Activated T-cell treated with anti-CD3 and anti-CD28 coated beads, Interleukin-2, amount 50 U/mL, for 72 hours (primary cell): Measurements from ENCODE around the gene FGFBP3. TPM values are rescaled to one million over a fixed set of nuclear protein-coding genes. Genes with fewer than 3 reads are reported as not detected.

Experiments used
- ATAC-seq, 2 donors: fragments of 150-1000 bp; cut with Tn5 transposase; replicated peaks in 1 of 2; 2 replicates each; pipeline ENCODE4 v1.10.0; 2021; ENCODE audit warnings: moderate library complexity in 2 of 2, mild to moderate bottlenecking in 1 of 2
- DNase-seq, 2 donors: peaks; one replicate each; pipeline ENCODE4 v3.0.0; 2021 to 2022; ENCODE audit warnings: mixed read lengths in 1 of 2
- H3K27ac Mint-ChIP-seq: one replicate; pipeline ENCODE4 v1.8.0; 2022; ENCODE audit warnings: mild to moderate bottlenecking, moderate library complexity, mixed read lengths
- H3K27me3 Mint-ChIP-seq: one replicate; pipeline ENCODE4 v1.8.0; 2022; ENCODE audit warnings: low read depth, mixed read lengths
- H3K36me3 Mint-ChIP-seq, 2 donors: one replicate each; pipeline ENCODE4 v1.8.0; 2022; ENCODE audit warnings: mixed read lengths in 2 of 2, mild to moderate bottlenecking in 1 of 2; ENCODE audit not compliant: insufficient read depth in 2 of 2
- H3K4me1 Mint-ChIP-seq: one replicate; pipeline ENCODE4 v1.8.0; 2022; ENCODE audit warnings: low read depth, mixed read lengths
- H3K4me3 Mint-ChIP-seq, 2 donors: one replicate each; pipeline ENCODE4 v1.8.0; 2022; ENCODE audit warnings: mild to moderate bottlenecking in 2 of 2, mixed read lengths in 2 of 2, moderate library complexity in 2 of 2
- H3K9me3 Mint-ChIP-seq, 2 donors: one replicate each; pipeline ENCODE4 v1.8.0; 2022; ENCODE audit warnings: mixed read lengths in 2 of 2
- total RNA-seq, 2 donors: library from RNA; stranded (reverse); gene quantifications; one replicate each; pipeline ENCODE4 v1.2.3, GENCODE V29; 2022

The FGFBP3 gene
- total RNA-seq, 2 donors from 2014 or later, result 1.1 to 1.4 TPM

DNA sequence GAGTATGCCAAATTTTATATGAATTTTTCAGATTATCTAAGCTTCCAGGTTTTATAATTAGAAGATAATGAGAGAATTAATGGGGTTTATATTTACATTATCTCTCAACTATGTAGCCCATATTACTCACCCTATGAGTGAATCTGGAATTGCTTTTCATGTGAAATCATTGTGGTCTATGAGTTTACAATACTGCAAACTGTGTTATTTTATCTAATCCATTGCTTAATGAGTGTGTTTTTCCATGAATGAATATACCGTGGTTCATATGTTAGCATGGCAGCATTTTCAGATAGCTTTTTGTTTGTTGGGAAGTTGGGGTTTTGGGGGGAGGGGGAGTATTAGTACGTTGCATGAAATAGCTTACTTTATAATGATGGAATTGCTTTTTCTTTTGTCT lies 44.5 kb downstream of the FGFBP3 start:
- H3K36me3 Mint-ChIP-seq, result peaks cover 1 to 8% of the 10 kb centered on the region in 2 donors
- H3K27ac Mint-ChIP-seq, result no peak overlapping the region
- no peaks in the 10 kb centered on the region for H3K9me3 Mint-ChIP-seq
- no peak for DNase-seq
- H3K27me3 Mint-ChIP-seq, result no peaks in the 10 kb centered on the region
- peaks cover 10% of the 10 kb centered on the region for H3K4me1 Mint-ChIP-seq
- H3K4me3 Mint-ChIP-seq, result no peak overlapping the region
- peak; percentile 26 to 27 for ATAC-seq

- Mint-ChIP-seq H3K4me3 (no peak overlapping the region), H3K4me1 (peaks cover 10% of the 10 kb centered on the region), H3K36me3 (peaks cover 1 to 8% of the 10 kb centered on the region in 2 donors), H3K27me3 (no peaks in the 10 kb centered on the region), H3K9me3 (no peaks in the 10 kb centered on the region), H3K27ac (no peak overlapping the region)
- DNase-seq, result no peak
- ATAC-seq, result no peak
Measured at GRCh38 chr10:91864099-91864498, 45.2 kb downstream of the FGFBP3 start.

- Mint-ChIP-seq H3K27ac (no peak overlapping the region), H3K36me3 (peaks cover 1 to 26% of the 10 kb centered on the region in 2 donors), H3K4me1 (peaks cover 10% of the 10 kb centered on the region), H3K9me3 (no peaks in the 10 kb centered on the region), H3K4me3 (no peak overlapping the region), H3K27me3 (no peaks in the 10 kb centered on the region)
- ATAC-seq, result no peak
- DNase-seq, result no peak
Measured at GRCh38 chr10:91860885-91861284, 48.4 kb downstream of the FGFBP3 start.

- Mint-ChIP-seq H3K4me3 (no peak overlapping the region), H3K27me3 (no peaks in the 10 kb centered on the region), H3K9me3 (no peaks in the 10 kb centered on the region), H3K36me3 (peaks cover 1 to 26% of the 10 kb centered on the region in 2 donors), H3K27ac (no peak overlapping the region), H3K4me1 (no peaks in the 10 kb centered on the region)
- DNase-seq (no peak), ATAC-seq (no peak)
Measured at GRCh38 chr10:91856637-91857036, 52.6 kb downstream of the FGFBP3 start.

Other genes with a start within 250 kb of the FGFBP3 start
- 10 to 100 TPM; 48.5 to 52.3 TPM for gene TNKS2, start 111.1 kb downstream of the FGFBP3 start, total RNA-seq
- 10 to 100 TPM; 53.7 to 66.1 TPM for gene BTAF1, start 14.3 kb upstream of the FGFBP3 start, total RNA-seq